Measurements from ENCODE around the gene CFAP45. TPM values are rescaled to one million over a fixed set of nuclear protein-coding genes. Genes with fewer than 3 reads are reported as not detected.
A peak's percentile ranks its signal among the peaks of the same experiment; 100 is the strongest.

CFAP45 gene
- 0.17 and 0.19 TPM in 2 replicates for total RNA-seq

- DNase-seq: peak; percentile 84
Measured at GRCh38 chr1:159900086-159900680, at the start of gene CFAP45. Gene CFAP45, minus strand, starts transcription at chr1:159900165. Its CDS starts 67 bp downstream, at chr1:159900098.

GRCh38 chr1:159949123-159949522, 49.2 kb upstream of the CFAP45 start:
- DNase-seq: no peak

GRCh38 chr1:159947942-159948341, 48.0 kb upstream of the CFAP45 start:
- DNase-seq: no peak

- DNase-seq: no peak
Measured at GRCh38 chr1:159946242-159947187, 46.5 kb upstream of the CFAP45 start.

GRCh38 chr1:159945483-159946241, 45.7 kb upstream of the CFAP45 start, which contains the start of gene IGSF9:
Gene IGSF9, minus strand, starts transcription at chr1:159945613. Its CDS starts 2,159 bp downstream, at chr1:159943454.
- DNase-seq: peak; percentile 80

- no peak for DNase-seq
Measured at GRCh38 chr1:159944623-159945455, 44.9 kb upstream of the CFAP45 start.

- DNase-seq: no peak
Measured at GRCh38 chr1:159943908-159944622, 44.1 kb upstream of the CFAP45 start.

- no peak for DNase-seq
Measured at GRCh38 chr1:159943278-159943640, 43.3 kb upstream of the CFAP45 start.

- DNase-seq: no peak
Measured at GRCh38 chr1:159942632-159943277, 42.8 kb upstream of the CFAP45 start.

- DNase-seq: no peak
Measured at GRCh38 chr1:159941591-159942560, 41.9 kb upstream of the CFAP45 start.

- no peak for DNase-seq
Measured at GRCh38 chr1:159941141-159941540, 41.2 kb upstream of the CFAP45 start.

GRCh38 chr1:159940006-159940620, 40.1 kb upstream of the CFAP45 start:
- DNase-seq: no peak

- DNase-seq: no peak
Measured at GRCh38 chr1:159939678-159940002, 39.7 kb upstream of the CFAP45 start.

- DNase-seq: no peak
Measured at GRCh38 chr1:159938905-159939677, 39.1 kb upstream of the CFAP45 start.

- DNase-seq: no peak
Measured at GRCh38 chr1:159938211-159938852, 38.4 kb upstream of the CFAP45 start.

- no peak for DNase-seq
Measured at GRCh38 chr1:159937054-159937750, 37.2 kb upstream of the CFAP45 start.

GRCh38 chr1:159936273-159936904, 36.4 kb upstream of the CFAP45 start:
- DNase-seq: peak; percentile 72

Data from dermis blood vessel endothelial cell (primary cell).